Liver (tissue), 9 donors: ENCODE data around the gene ECSIT. TPM values are rescaled to one million over a fixed set of nuclear protein-coding genes. Genes with fewer than 3 reads are reported as not detected.

ENCODE experiments used
- DNase-seq: peaks from one replicate; pipeline ENCODE4 v3.0.0-alpha.2; 2017; ENCODE audit warnings: low spot score
- H3K27ac ChIP-seq, 2 donors: one replicate each; pipeline ENCODE4 v1.7.0; 2013; ENCODE audit warnings: inconsistent platforms in 2 of 2, low read length in 2 of 2, control low read depth in 1 of 2, low read depth in 1 of 2, mild to moderate bottlenecking in 1 of 2
- H3K27me3 ChIP-seq, 4 donors: one replicate each; pipeline versions ENCODE4 v1.6.1 to v1.7.0; 2013; ENCODE audit warnings: low read length in 3 of 4, inconsistent platforms in 1 of 4, mild to moderate bottlenecking in 1 of 4, moderate library complexity in 1 of 4; ENCODE audit not compliant: control insufficient read depth in 4 of 4, insufficient read depth in 4 of 4
- H3K36me3 ChIP-seq, 4 donors: one replicate each; pipeline versions ENCODE4 v1.6.1 to v1.7.0; 2013; ENCODE audit warnings: low read length in 3 of 4, mild to moderate bottlenecking in 3 of 4, low read depth in 1 of 4, moderate library complexity in 1 of 4; ENCODE audit not compliant: control insufficient read depth in 4 of 4, insufficient read depth in 3 of 4
- H3K4me1 ChIP-seq, 4 donors: one replicate each; pipeline versions ENCODE4 v1.6.1 to v1.7.0; 2013; ENCODE audit warnings: low read length in 3 of 4, mild to moderate bottlenecking in 3 of 4, moderate library complexity in 1 of 4; ENCODE audit not compliant: control insufficient read depth in 4 of 4, insufficient read depth in 4 of 4
- H3K4me3 ChIP-seq, 3 donors: one replicate each; pipeline versions ENCODE4 v1.6.1 to v1.7.0; 2013; ENCODE audit warnings: low read length in 3 of 3, control low read depth in 1 of 3, low read depth in 1 of 3, mild to moderate bottlenecking in 1 of 3
- H3K9ac ChIP-seq, 2 donors: one replicate each; pipeline ENCODE4 v1.7.0; 2013; ENCODE audit warnings: low read length in 2 of 2, mild to moderate bottlenecking in 2 of 2, moderate library complexity in 2 of 2, control low read depth in 1 of 2, low read depth in 1 of 2
- H3K9me3 ChIP-seq, 4 donors: one replicate each; pipeline versions ENCODE4 v1.6.1 to v1.7.0; 2013; ENCODE audit warnings: low read length in 3 of 4; ENCODE audit not compliant: control insufficient read depth in 4 of 4
- ATF3 ChIP-seq: IDR thresholded peaks from 2 replicates; pipeline ENCODE4 v1.6.1; 2016; ENCODE audit warnings: antibody characterized with exemption
- EGR1 ChIP-seq, 2 donors: IDR thresholded peaks; 2 replicates each; pipeline ENCODE4 v1.6.1; 2016 to 2018; ENCODE audit warnings: antibody characterized with exemption in 2 of 2, low read depth in 2 of 2
- FOXA2 ChIP-seq: IDR thresholded peaks from 2 replicates; pipeline ENCODE4 v1.6.1; 2016; ENCODE audit warnings: antibody characterized with exemption
- GABPA ChIP-seq, 2 donors: IDR thresholded peaks in 1 of 2; conservative IDR thresholded peaks in 1 of 2; 2 replicates each; pipeline ENCODE4 v1.6.1; 2016; ENCODE audit warnings: antibody characterized with exemption in 2 of 2, mild to moderate bottlenecking in 1 of 2, moderate library complexity in 1 of 2
- HNF4A ChIP-seq, 2 donors: conservative IDR thresholded peaks; 2 replicates each; pipeline ENCODE4 v1.6.1; 2016; ENCODE audit warnings: antibody characterized with exemption in 2 of 2, mild to moderate bottlenecking in 2 of 2
- HNF4G ChIP-seq: IDR thresholded peaks from 2 replicates; pipeline ENCODE4 v1.6.1; 2016; ENCODE audit warnings: antibody characterized with exemption
- JUND ChIP-seq, 2 donors: IDR thresholded peaks; 2 replicates each; pipeline ENCODE4 v1.6.1; 2016; ENCODE audit warnings: antibody characterized with exemption in 2 of 2
- NR2F2 ChIP-seq: IDR thresholded peaks from 2 replicates; pipeline ENCODE4 v1.6.1; 2016; ENCODE audit warnings: antibody characterized with exemption
- RAD21 ChIP-seq, 2 donors: IDR thresholded peaks; 2 replicates each; pipeline ENCODE4 v1.6.1; 2016; ENCODE audit warnings: antibody characterized with exemption in 2 of 2, mild to moderate bottlenecking in 2 of 2
- REST ChIP-seq: IDR thresholded peaks from 2 replicates; pipeline ENCODE4 v1.6.1; 2016; ENCODE audit warnings: antibody characterized with exemption, mild to moderate bottlenecking
- RXRA ChIP-seq, 2 donors: IDR thresholded peaks; 2 replicates each; pipeline ENCODE4 v1.6.1; 2017 to 2018; ENCODE audit warnings: antibody characterized with exemption in 2 of 2, mild to moderate bottlenecking in 1 of 2
- SP1 ChIP-seq: IDR thresholded peaks from 2 replicates; pipeline ENCODE4 v1.6.1; 2018; ENCODE audit warnings: antibody characterized with exemption, mild to moderate bottlenecking
- TAF1 ChIP-seq: conservative IDR thresholded peaks from 2 replicates; pipeline ENCODE4 v1.6.1; 2016; ENCODE audit warnings: antibody characterized with exemption, mild to moderate bottlenecking
- YY1 ChIP-seq: IDR thresholded peaks from 2 replicates; pipeline ENCODE4 v1.6.1; 2016; ENCODE audit warnings: antibody characterized with exemption, mild to moderate bottlenecking
- ZBTB33 ChIP-seq: IDR thresholded peaks from 2 replicates; pipeline ENCODE4 v1.6.1; 2016; ENCODE audit warnings: antibody characterized with exemption
- WGBS: extraction: QIAGEN DNeasy Blood & Tissue Kit; methylation state at CpG from one replicate; pipeline ENCODE4 v1.1.7; 2013; 5-methylcytosine and 5-hydroxymethylcytosine counted together
- polyA plus RNA-seq, 2 donors: library from polyadenylated mRNA; stranded (reverse) in 1 of 2; unstranded in 1 of 2; fragments of 200-250 nt in 1 of 2; fragments of >200 nt in 1 of 2; fragmentation: Nextera tagmentation in 1 of 2; extraction: Ambion mirVana in 1 of 2; gene quantifications; one replicate each; pipeline versions ENCODE4 v1.2.1 to v1.2.3, GENCODE V29; 2013 to 2015
- total RNA-seq, 2 donors: library from RNA; depleted of rRNA; stranded (reverse); fragments of >200 nt; gene quantifications; one replicate each; pipeline ENCODE4 v1.2.3, GENCODE V29; 2014
- donor health status: healthy.
- donor health status: healthy.
- donor health status: healthy.
- donor health status: healthy.
- donor health status: healthy.

Gene ECSIT
- total and polyA plus RNA-seq, 4 donors: 20.5 to 37.4 (median 31.0) TPM

GRCh38 chr19:11556634-11557420, 27.9 kb upstream of the ECSIT start:
- H3K9me3 ChIP-seq: no peaks in the 10 kb centered on the region
- DNase-seq: no peak
- no peak overlapping the region for H3K4me3 ChIP-seq
- H3K27me3 ChIP-seq: no peaks in the 10 kb centered on the region
- peaks cover 4 to 27% (median 6%) of the 10 kb centered on the region in 4 donors for H3K36me3 ChIP-seq
- no peak overlapping the region for H3K27ac ChIP-seq
- no peak overlapping the region for H3K9ac ChIP-seq
- TF ChIP-seq HNF4G: no peak
- no peak for TF ChIP-seq SP1
- TF ChIP-seq JUND (IDR thresholded peaks at IDR 0.05): no peak
- TF ChIP-seq YY1: no peak
- TF ChIP-seq GABPA (IDR thresholded peaks at IDR 0.05 in 1 of 2, conservative IDR thresholded peaks at IDR 0.05 in 1 of 2): no peak
- TF ChIP-seq TAF1: no peak
- TF ChIP-seq RXRA (IDR thresholded peaks at IDR 0.05): no peak
- no peak for TF ChIP-seq EGR1 (IDR thresholded peaks at IDR 0.05; ENCODE audit: low read depth in 2 of 2)
- TF ChIP-seq NR2F2: no peak
- H3K4me1 ChIP-seq: peaks cover 4 to 23% (median 14%) of the 10 kb centered on the region in 4 donors
- WGBS: 92% methylated on average over 4 of the region's 4 CpGs

- Histone ChIP-seq H3K27me3 (no peaks in the 10 kb centered on the region), H3K9ac (no peak overlapping the region), H3K4me1 (peaks cover 4 to 16% (median 12%) of the 10 kb centered on the region in 4 donors), H3K4me3 (no peak overlapping the region), H3K36me3 (peaks cover 4 to 27% (median 6%) of the 10 kb centered on the region in 4 donors), H3K27ac (no peak overlapping the region), H3K9me3 (no peaks in the 10 kb centered on the region)
- no peak for DNase-seq
- TF ChIP-seq REST: no peak
- no peak for TF ChIP-seq RAD21 (IDR thresholded peaks at IDR 0.05)
- no peak for TF ChIP-seq HNF4A (conservative IDR thresholded peaks at IDR 0.05)
- no peak for TF ChIP-seq FOXA2
- no peak for TF ChIP-seq NR2F2
- no peak for TF ChIP-seq YY1
- TF ChIP-seq ZBTB33: no peak
- no peak for TF ChIP-seq HNF4G
- no peak for TF ChIP-seq JUND (IDR thresholded peaks at IDR 0.05)
- TF ChIP-seq EGR1 (IDR thresholded peaks at IDR 0.05; ENCODE audit: low read depth in 2 of 2): no peak
- TF ChIP-seq GABPA (IDR thresholded peaks at IDR 0.05 in 1 of 2, conservative IDR thresholded peaks at IDR 0.05 in 1 of 2): no peak
- no peak for TF ChIP-seq ATF3
- 87% methylated on average over 6 of the region's 6 CpGs for WGBS
Measured at GRCh38 chr19:11555246-11555645, 26.3 kb upstream of the ECSIT start.
